GM18861 (cell line): Measurements from ENCODE around the gene ICAM2.
A peak's percentile ranks its signal among the peaks of the same experiment; 100 is the strongest.

ENCODE experiments used
- ATAC-seq: cut with Tn5 transposase; IDR thresholded peaks from one replicate; pipeline ENCODE4 v1.9.1; 2021; ENCODE audit not compliant: unreplicated experiment

Gene ICAM2

GRCh38 chr17:64045176-64045575 is 24.7 kb upstream of the ICAM2 start:
- no peak for ATAC-seq

GRCh38 chr17:64042700-64043485 is 22.5 kb upstream of the ICAM2 start:
- ATAC-seq, result no peak

GRCh38 chr17:64041912-64042311 is 21.5 kb upstream of the ICAM2 start:
- no peak for ATAC-seq

- ATAC-seq, result no peak
These were observed 19.8 kb upstream of the ICAM2 start for GRCh38 chr17:64040206-64040605.

- no peak for ATAC-seq
These were observed 18.6 kb upstream of the ICAM2 start for GRCh38 chr17:64039106-64039400.

- no peak for ATAC-seq
These were observed 18.1 kb upstream of the ICAM2 start for GRCh38 chr17:64038331-64039105.

- ATAC-seq, result no peak
These were observed 17.4 kb upstream of the ICAM2 start for GRCh38 chr17:64037802-64038201.

- no peak for ATAC-seq
These were observed 16.7 kb upstream of the ICAM2 start for GRCh38 chr17:64037180-64037579.

GRCh38 chr17:64036198-64036922 is 15.9 kb upstream of the ICAM2 start:
- ATAC-seq, result no peak

- no peak for ATAC-seq
These were observed 11.6 kb upstream of the ICAM2 start for GRCh38 chr17:64032081-64032480.

- ATAC-seq, result peak; percentile 42
These were observed 8.5 kb upstream of the ICAM2 start for GRCh38 chr17:64028874-64029464.

- peak; percentile 63 for ATAC-seq
These were observed 5.4 kb upstream of the ICAM2 start for GRCh38 chr17:64025732-64026294.

- ATAC-seq, result no peak
These were observed 4.6 kb upstream of the ICAM2 start for GRCh38 chr17:64024781-64025731.

GRCh38 chr17:64024215-64024654 is 3.8 kb upstream of the ICAM2 start:
- no peak for ATAC-seq

GRCh38 chr17:64022611-64023063 is 2.2 kb upstream of the ICAM2 start:
- no peak for ATAC-seq

GRCh38 chr17:64019551-64019961 is 877 bp downstream of the ICAM2 start:
- peak; percentile 19 for ATAC-seq

GRCh38 chr17:64017381-64017980 is 3.0 kb downstream of the ICAM2 start:
- no peak for ATAC-seq

- no peak for ATAC-seq
These were observed 3.5 kb downstream of the ICAM2 start for GRCh38 chr17:64016974-64017373.

GRCh38 chr17:64016231-64016784 is 4.1 kb downstream of the ICAM2 start:
- ATAC-seq, result no peak
